ENCODE measurements around the gene BIVM.

- TF ChIP-seq FOSL2 (IDR thresholded peaks at IDR 0.05) (no peak), FOSL2 (CRISPR knock-in tag; IDR thresholded peaks at IDR 0.05) (no peak), MAFK (IDR thresholded peaks at IDR 0.05; ENCODE audit: partially characterized antibody) (no peak), NFE2L2 (conservative IDR thresholded peaks at IDR 0.05; ENCODE audit: low read length) (no peak), ATOH8 (CRISPR knock-in tag; IDR thresholded peaks at IDR 0.05; ENCODE audit: low read depth) (no peak)
Measured at GRCh38 chr13:102817241-102817640, 18.3 kb downstream of the BIVM start.

All from A549 (cell line).